Heart right ventricle (tissue), 16 donors: ENCODE data around the gene DPH2. TPM values are rescaled to one million over a fixed set of nuclear protein-coding genes. Genes with fewer than 3 reads are reported as not detected.
A peak's percentile ranks its signal among the peaks of the same experiment; 100 is the strongest.

ENCODE experiments used
- ATAC-seq, 8 donors: fragments of 200-7000 bp; cut with Tn5 transposase; one replicate each; pipeline ENCODE4 v1.9.1; 2020; ENCODE audit warnings: mild to moderate bottlenecking in 8 of 8, moderate library complexity in 8 of 8, moderate number of reproducible peaks in 1 of 8
- DNase-seq, 2 donors: peaks; one replicate each; pipeline ENCODE4 v3.0.0-alpha.2; 2020
- H3K27ac ChIP-seq, 10 donors: fragments of 200-600 bp; sonication (generic) in 2 of 10; one replicate each; pipeline versions ENCODE4 v1.5.0 to v1.8.0; 2020 to 2022; ENCODE audit warnings: mild to moderate bottlenecking in 3 of 10
- H3K27me3 ChIP-seq, 7 donors: fragments of 200-600 bp; one replicate each; pipeline ENCODE4 v1.8.0; 2021 to 2022; ENCODE audit warnings: mild to moderate bottlenecking in 2 of 7
- H3K36me3 ChIP-seq, 9 donors: fragments of 200-600 bp; sonication (generic) in 1 of 9; one replicate each; pipeline versions ENCODE4 v1.5.0 to v1.8.0; 2020 to 2022; ENCODE audit warnings: mild to moderate bottlenecking in 2 of 9
- H3K4me1 ChIP-seq, 9 donors: fragments of 200-600 bp; sonication (generic) in 1 of 9; one replicate each; pipeline versions ENCODE4 v1.5.0 to v1.8.0; 2020 to 2022; ENCODE audit warnings: mild to moderate bottlenecking in 4 of 9
- H3K4me3 ChIP-seq, 10 donors: fragments of 200-600 bp; sonication (generic) in 2 of 10; one replicate each; pipeline versions ENCODE4 v1.5.0 to v1.8.0; 2020 to 2022; ENCODE audit warnings: mild to moderate bottlenecking in 7 of 10, moderate library complexity in 2 of 10
- H3K9me3 ChIP-seq, 11 donors: fragments of 200-600 bp in 10 of 11; sonication (generic) in 2 of 11; one replicate each; pipeline versions ENCODE4 v1.5.0 to v1.8.0; 2013 to 2022; ENCODE audit warnings: mild to moderate bottlenecking in 2 of 11, control low read depth in 1 of 11, moderate library complexity in 1 of 11
- WGBS, 2 donors: extraction: QIAGEN DNeasy Blood & Tissue Kit; methylation state at CpG; one replicate each; pipeline ENCODE4 v1.1.7; 2013; ENCODE audit warnings: inconsistent platforms in 1 of 2; 5-methylcytosine and 5-hydroxymethylcytosine counted together
- intact Hi-C, 10 donors: fragments of 100-400 bp; cut with DNase I; formaldehyde crosslinking; loops; one replicate each; pipeline versions ENCODE4 v1.11.1 to v1.14.2; 2022
- polyA plus RNA-seq, 2 donors: library from polyadenylated mRNA; stranded (reverse); fragments of 200-250 nt; gene quantifications; one replicate each; pipeline ENCODE4 v1.2.3, GENCODE V29; 2013
- total RNA-seq, 10 donors: library from RNA; stranded (reverse); fragmentation: NEBNext Ultra II Directional in 3 of 10; extraction: Animal tissue kit (Norgen Biotek cat#: 25700) in 3 of 10; gene quantifications; one replicate each; pipeline versions ENCODE4 v1.2.1 to v1.2.4, GENCODE V29; 2021 to 2023
- TF ChIP-seq, protein P1 (sequence below), 9 donors: fragments of 200-600 bp; sonication (generic) in 2 of 9; IDR thresholded peaks; one replicate each; pipeline versions ENCODE4 v1.5.0 to v1.8.0; 2021 to 2022; ENCODE audit warnings: antibody characterized with exemption in 9 of 9, mild to moderate bottlenecking in 5 of 9, moderate library complexity in 1 of 9
- donor health status: Arrhythmogenic right ventricular cardiomyopathy.
- donor health status: ischemic (EF 13 %, LVEDD 7.1; RV severe dilation, severe dysfunction).
- donor health status: healthy with polysubstance abuse.
- donor health status: DM: no; HTN: yes; CAD: no.
- donor health status: DM: no; HTN: no; CAD: no.
- donor health status: ischemic (EF 25% LVEDD 6.9; RV normal size, moderate dysfunction).
- donor health status: ischemic (EF 25% LVEDD 5.7; RV mildly dilated, moderate dysfunction).
- donor health status: healthy.
- donor health status: DM: yes; HTN: yes; CAD: no.
- donor health status: Ischemic cardiomyopathy.
- donor health status: ischemic (EF 35%, LVEDD 5.7; RV mildly dilated, moderate dysfunction).
- donor health status: nonischemic (EF 11% LVEDD 7.7; RV severe dilation, severe dysfunction).
- donor health status: DM: yes; HTN: yes; CAD: no.
- donor health status: PGD.
- donor health status: ischemic (EF 29% LVEDD 5.4; RV normal size, mild dysfunction).
- donor health status: nonischemic (EF 23%, LVEDD 6.1; RV moderate dilation, normal function).

The DPH2 gene
- total and polyA plus RNA-seq, 12 donors, result 9.4 to 33.7 (median 14.3) TPM

- intact Hi-C loops, result loop anchor here in 1 of 10 donors (2.0 kb wide), 1 partner anchor 22 kb away; the partner anchor contains the start of gene IPO13
- ATAC-seq (no peak), DNase-seq (no peak)
- Histone ChIP-seq H3K4me1 (peaks cover 4 to 18% (median 13%) of the 10 kb centered on the region in 9 donors), H3K36me3 (peaks cover 0 to 65% (median 14%) of the 10 kb centered on the region in 9 donors), H3K4me3 (no peak overlapping the region), H3K27me3 (no peaks in the 10 kb centered on the region), H3K9me3 (no peaks in the 10 kb centered on the region), H3K27ac (no peak overlapping the region)
- 68 to 83% methylated on average over 6 of the region's 6 CpGs for WGBS, 2 donors
- TF ChIP-seq, protein P1, sequence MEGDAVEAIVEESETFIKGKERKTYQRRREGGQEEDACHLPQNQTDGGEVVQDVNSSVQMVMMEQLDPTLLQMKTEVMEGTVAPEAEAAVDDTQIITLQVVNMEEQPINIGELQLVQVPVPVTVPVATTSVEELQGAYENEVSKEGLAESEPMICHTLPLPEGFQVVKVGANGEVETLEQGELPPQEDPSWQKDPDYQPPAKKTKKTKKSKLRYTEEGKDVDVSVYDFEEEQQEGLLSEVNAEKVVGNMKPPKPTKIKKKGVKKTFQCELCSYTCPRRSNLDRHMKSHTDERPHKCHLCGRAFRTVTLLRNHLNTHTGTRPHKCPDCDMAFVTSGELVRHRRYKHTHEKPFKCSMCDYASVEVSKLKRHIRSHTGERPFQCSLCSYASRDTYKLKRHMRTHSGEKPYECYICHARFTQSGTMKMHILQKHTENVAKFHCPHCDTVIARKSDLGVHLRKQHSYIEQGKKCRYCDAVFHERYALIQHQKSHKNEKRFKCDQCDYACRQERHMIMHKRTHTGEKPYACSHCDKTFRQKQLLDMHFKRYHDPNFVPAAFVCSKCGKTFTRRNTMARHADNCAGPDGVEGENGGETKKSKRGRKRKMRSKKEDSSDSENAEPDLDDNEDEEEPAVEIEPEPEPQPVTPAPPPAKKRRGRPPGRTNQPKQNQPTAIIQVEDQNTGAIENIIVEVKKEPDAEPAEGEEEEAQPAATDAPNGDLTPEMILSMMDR (IDR thresholded peaks at IDR 0.05), result no peak
Observed at GRCh38 chr1:43968348-43968948, 1.4 kb upstream of the DPH2 start.

DNA sequence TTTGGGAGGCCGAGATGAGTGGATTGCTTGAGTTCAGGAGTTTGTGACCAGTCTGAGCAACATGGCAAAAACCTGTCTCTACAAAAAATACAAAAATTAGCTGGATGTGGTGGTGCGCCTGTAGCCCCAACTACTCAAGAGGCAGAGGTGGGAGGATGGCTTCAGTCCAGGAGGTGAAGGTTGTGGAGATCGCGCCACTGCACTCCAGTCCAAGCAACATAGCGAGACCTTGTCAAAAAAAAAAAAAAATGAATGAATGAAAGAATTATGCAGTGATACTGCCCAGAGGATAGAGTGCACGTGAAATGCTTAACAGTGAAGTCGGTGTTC lies 429 bp upstream of the DPH2 start:
- no peak for ATAC-seq
- Histone ChIP-seq H3K27me3 (no peaks in the 10 kb centered on the region), H3K9me3 (no peaks in the 10 kb centered on the region), H3K27ac (no peak overlapping the region), H3K4me3 (peak overlapping the region in 8 of 10 donors; percentile 59 to 95 (median 93)), H3K36me3 (peaks cover 0 to 56% (median 8%) of the 10 kb centered on the region in 9 donors), H3K4me1 (peaks cover 4 to 26% (median 18%) of the 10 kb centered on the region in 9 donors)
- WGBS, 2 donors, result 53 to 55% methylated on average over 7 of the region's 7 CpGs
- no peak for DNase-seq
- intact Hi-C loops, result loop anchor here in 1 of 10 donors (2.0 kb wide), 1 partner anchor 23 kb away; the partner anchor contains the start of gene IPO13
- TF ChIP-seq, protein P1 (IDR thresholded peaks at IDR 0.05), result peak in 1 of 9 donors; percentile 15

DNA sequence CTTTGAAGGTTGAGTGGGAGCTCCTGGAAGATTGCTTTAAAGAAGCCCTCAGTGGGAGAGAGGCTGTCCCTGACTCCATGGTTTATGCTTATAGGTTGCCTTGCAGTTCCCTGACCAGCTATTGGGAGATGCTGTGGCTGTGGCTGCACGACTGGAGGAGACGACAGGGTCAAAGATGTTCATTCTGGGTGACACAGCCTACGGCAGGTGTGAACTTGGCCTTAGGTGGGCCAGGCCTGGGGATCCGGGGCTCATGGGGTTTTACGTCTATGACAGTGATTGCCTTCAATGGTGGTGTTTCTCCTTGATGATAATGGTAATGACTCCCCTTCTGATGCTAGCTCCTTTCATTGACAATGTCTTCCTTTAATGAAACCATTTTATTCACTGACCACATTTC lies 692 bp downstream of the DPH2 start:
- intact Hi-C loops, result no loop called here
- Histone ChIP-seq H3K4me1 (peaks cover 4 to 30% (median 20%) of the 10 kb centered on the region in 9 donors), H3K9me3 (no peaks in the 10 kb centered on the region), H3K36me3 (peaks cover 0 to 49% (median 6%) of the 10 kb centered on the region in 9 donors), H3K27me3 (no peaks in the 10 kb centered on the region), H3K4me3 (peak overlapping the region; percentile 59 to 95 (median 91)), H3K27ac (peak overlapping the region in 7 of 10 donors; percentile 12 to 65 (median 49))
- no peak for DNase-seq
- TF ChIP-seq, protein P1 (IDR thresholded peaks at IDR 0.05), result no peak
- ATAC-seq, result no peak
- WGBS, 2 donors, result 52 to 58% methylated on average over 5 of the region's 5 CpGs

GRCh38 chr1:43970911-43971310 lies 1.1 kb downstream of the DPH2 start:
- H3K4me1 ChIP-seq, result peaks cover 4 to 34% (median 24%) of the 10 kb centered on the region in 9 donors
- H3K27ac ChIP-seq, result no peak overlapping the region
- H3K9me3 ChIP-seq, result no peaks in the 10 kb centered on the region
- H3K36me3 ChIP-seq, result peaks cover 0 to 47% (median 6%) of the 10 kb centered on the region in 9 donors
- 91 to 93% methylated on average over 9 of the region's 9 CpGs for WGBS, 2 donors
- DNase-seq (no peak), ATAC-seq (no peak)
- H3K4me3 ChIP-seq, result peak overlapping the region in 5 of 10 donors; percentile 59 to 95 (median 93)
- TF ChIP-seq, protein P1 (IDR thresholded peaks at IDR 0.05), result no peak
- intact Hi-C loops, result no loop called here
- no peaks in the 10 kb centered on the region for H3K27me3 ChIP-seq
